ENCODE results near the gene LPCAT3. TPM values are rescaled to one million over a fixed set of nuclear protein-coding genes. Genes with fewer than 3 reads are reported as not detected.

The LPCAT3 gene
- total RNA-seq, 2 donors from 2014 or later, result 33.6 to 86.7 TPM

DNA sequence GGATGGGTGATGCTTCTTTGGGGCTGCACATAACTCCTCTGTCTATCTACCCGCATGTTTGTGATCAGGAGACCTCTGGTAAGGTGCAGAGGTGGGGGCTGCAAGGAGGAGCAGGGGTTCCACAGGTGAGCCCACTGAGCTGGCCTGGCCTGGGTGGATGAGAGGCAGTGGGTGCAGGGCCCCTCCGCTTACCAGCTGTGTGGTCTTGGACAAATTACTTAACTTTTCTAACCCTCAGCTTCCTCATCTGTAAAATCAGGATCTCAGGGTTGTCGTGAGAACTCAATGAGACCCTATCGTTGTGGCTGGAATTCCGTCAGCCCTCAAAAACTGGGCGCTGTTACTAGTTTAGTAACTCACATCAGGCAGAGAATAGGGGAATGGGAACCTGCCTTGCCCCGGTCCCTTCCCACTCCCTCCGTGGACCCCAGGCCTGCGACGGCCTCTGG is 59.6 kb downstream of the LPCAT3 start:
- H3K4me1 ChIP-seq (ENCODE audit: control insufficient read depth, insufficient read depth, low read length), result peaks cover 4% of the 10 kb centered on the region
- peaks cover 20% of the 10 kb centered on the region for H3K36me3 Mint-ChIP-seq (ENCODE audit: low read depth)
- WGBS, 2 experiments (ENCODE audit: insufficient coverage in 1 of 2, insufficient read length in 1 of 2), result 91 to 96% methylated on average over 5 to 10 of the region's 10 CpGs
- H3K9me3 Mint-ChIP-seq, result no peaks in the 10 kb centered on the region
- no peak overlapping the region for H3K27ac Mint-ChIP-seq
- H3K9me3 ChIP-seq (ENCODE audit: control insufficient read depth, low read length), result no peaks in the 10 kb centered on the region
- no peak overlapping the region for H3K27ac ChIP-seq (ENCODE audit: low read depth, low read length)
- peaks cover 22% of the 10 kb centered on the region for H3K4me1 Mint-ChIP-seq
- no peak overlapping the region for H3K4me3 Mint-ChIP-seq
- no peaks in the 10 kb centered on the region for H3K27me3 Mint-ChIP-seq (ENCODE audit: insufficient read depth)
- no peak for DNase-seq
- H3K4me3 ChIP-seq (ENCODE audit: low read length), result no peak overlapping the region
- H3K27me3 ChIP-seq (ENCODE audit: control insufficient read depth, insufficient read depth, low read length, poor library complexity, severe bottlenecking), result no peaks in the 10 kb centered on the region
- H3K9ac ChIP-seq (ENCODE audit: extremely low read depth, low read length, poor library complexity, severe bottlenecking), result no peak overlapping the region
- no peaks in the 10 kb centered on the region for H3K36me3 ChIP-seq (ENCODE audit: control insufficient read depth, insufficient read depth, low read length)
- TF ChIP-seq, protein P1, sequence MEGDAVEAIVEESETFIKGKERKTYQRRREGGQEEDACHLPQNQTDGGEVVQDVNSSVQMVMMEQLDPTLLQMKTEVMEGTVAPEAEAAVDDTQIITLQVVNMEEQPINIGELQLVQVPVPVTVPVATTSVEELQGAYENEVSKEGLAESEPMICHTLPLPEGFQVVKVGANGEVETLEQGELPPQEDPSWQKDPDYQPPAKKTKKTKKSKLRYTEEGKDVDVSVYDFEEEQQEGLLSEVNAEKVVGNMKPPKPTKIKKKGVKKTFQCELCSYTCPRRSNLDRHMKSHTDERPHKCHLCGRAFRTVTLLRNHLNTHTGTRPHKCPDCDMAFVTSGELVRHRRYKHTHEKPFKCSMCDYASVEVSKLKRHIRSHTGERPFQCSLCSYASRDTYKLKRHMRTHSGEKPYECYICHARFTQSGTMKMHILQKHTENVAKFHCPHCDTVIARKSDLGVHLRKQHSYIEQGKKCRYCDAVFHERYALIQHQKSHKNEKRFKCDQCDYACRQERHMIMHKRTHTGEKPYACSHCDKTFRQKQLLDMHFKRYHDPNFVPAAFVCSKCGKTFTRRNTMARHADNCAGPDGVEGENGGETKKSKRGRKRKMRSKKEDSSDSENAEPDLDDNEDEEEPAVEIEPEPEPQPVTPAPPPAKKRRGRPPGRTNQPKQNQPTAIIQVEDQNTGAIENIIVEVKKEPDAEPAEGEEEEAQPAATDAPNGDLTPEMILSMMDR (conservative IDR thresholded peaks at IDR 0.05), result no peak

DNA sequence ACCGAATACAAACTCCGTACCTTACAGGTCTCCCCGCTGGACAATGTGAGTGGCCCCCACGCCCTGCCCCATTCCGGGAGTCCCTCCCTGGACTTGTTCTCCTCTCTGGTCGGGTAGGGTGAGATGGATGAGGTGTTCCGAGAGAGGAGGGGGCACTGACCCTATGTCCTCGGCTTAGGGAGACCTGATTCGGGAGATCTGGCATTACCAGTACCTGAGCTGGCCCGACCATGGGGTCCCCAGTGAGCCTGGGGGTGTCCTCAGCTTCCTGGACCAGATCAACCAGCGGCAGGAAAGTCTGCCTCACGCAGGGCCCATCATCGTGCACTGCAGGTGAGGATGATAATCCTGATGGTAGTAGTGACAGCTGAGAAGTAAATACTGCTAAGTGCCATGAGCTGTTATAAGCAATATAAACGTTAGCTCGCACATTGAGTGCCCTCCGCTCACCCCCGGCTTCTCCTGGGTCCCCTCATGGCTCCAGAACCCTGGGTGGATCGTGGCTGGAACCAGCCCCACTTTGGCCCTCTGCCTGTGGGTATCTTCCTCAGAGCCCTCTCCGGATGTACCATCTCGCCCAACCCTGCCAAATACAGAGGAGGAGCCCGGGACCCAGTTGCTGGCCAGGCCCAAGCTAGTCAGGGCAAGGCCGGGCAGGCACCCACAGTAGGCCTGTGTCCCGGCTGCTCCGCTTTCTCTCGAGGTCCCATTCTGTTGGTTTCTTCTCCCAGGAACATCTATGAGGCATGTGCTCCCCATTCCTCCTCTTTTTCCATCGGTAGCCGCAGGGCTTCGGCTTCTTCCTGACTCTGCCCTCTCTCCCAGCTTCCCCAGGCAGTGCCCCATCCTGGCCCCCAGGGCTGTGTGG is 60.3 kb downstream of the LPCAT3 start:
- Histone ChIP-seq H3K27me3 (ENCODE audit: control insufficient read depth, insufficient read depth, low read length, poor library complexity, severe bottlenecking) (no peaks in the 10 kb centered on the region), H3K36me3 (ENCODE audit: control insufficient read depth, insufficient read depth, low read length) (no peaks in the 10 kb centered on the region), H3K4me1 (ENCODE audit: control insufficient read depth, insufficient read depth, low read length) (peaks cover 4% of the 10 kb centered on the region), H3K27ac (ENCODE audit: low read depth, low read length) (no peak overlapping the region), H3K9ac (ENCODE audit: extremely low read depth, low read length, poor library complexity, severe bottlenecking) (no peak overlapping the region), H3K9me3 (ENCODE audit: control insufficient read depth, low read length) (no peaks in the 10 kb centered on the region), H3K4me3 (ENCODE audit: low read length) (no peak overlapping the region)
- Mint-ChIP-seq H3K27ac (no peak overlapping the region), H3K9me3 (no peaks in the 10 kb centered on the region), H3K27me3 (ENCODE audit: insufficient read depth) (no peaks in the 10 kb centered on the region), H3K36me3 (ENCODE audit: low read depth) (peaks cover 20% of the 10 kb centered on the region), H3K4me3 (no peak overlapping the region), H3K4me1 (peaks cover 22% of the 10 kb centered on the region)
- no peak for DNase-seq
- whole genome bisulfite sequencing, 2 experiments (ENCODE audit: insufficient coverage in 1 of 2, insufficient read length in 1 of 2), result 88 to 90% methylated on average over 18 to 28 of the region's 28 CpGs
- TF ChIP-seq, protein P1 (conservative IDR thresholded peaks at IDR 0.05), result no peak

- no peak overlapping the region for H3K4me3 Mint-ChIP-seq
- H3K27ac Mint-ChIP-seq, result peak overlapping the region; percentile 5
- WGBS, 2 experiments (ENCODE audit: insufficient coverage in 1 of 2, insufficient read length in 1 of 2), result 93% methylated on average over 9 to 20 of the region's 20 CpGs
These were observed 61.0 kb downstream of the LPCAT3 start for GRCh38 chr12:6957151-6957701.

More at GRCh38 chr12:6957151-6957701, 61.0 kb downstream of the LPCAT3 start:
- TF ChIP-seq, protein P1 (conservative IDR thresholded peaks at IDR 0.05), result no peak
- Mint-ChIP-seq H3K4me1 (peaks cover 18% of the 10 kb centered on the region), H3K36me3 (ENCODE audit: low read depth) (peaks cover 26% of the 10 kb centered on the region), H3K27me3 (ENCODE audit: insufficient read depth) (no peaks in the 10 kb centered on the region), H3K9me3 (no peaks in the 10 kb centered on the region)
- H3K27ac ChIP-seq (ENCODE audit: low read depth, low read length), result no peak overlapping the region
- H3K36me3 ChIP-seq (ENCODE audit: control insufficient read depth, insufficient read depth, low read length), result no peaks in the 10 kb centered on the region
- H3K9me3 ChIP-seq (ENCODE audit: control insufficient read depth, low read length), result no peaks in the 10 kb centered on the region
- no peak overlapping the region for H3K9ac ChIP-seq (ENCODE audit: extremely low read depth, low read length, poor library complexity, severe bottlenecking)
- peaks cover under 1% of the 10 kb centered on the region for H3K4me1 ChIP-seq (ENCODE audit: control insufficient read depth, insufficient read depth, low read length)
- H3K4me3 ChIP-seq (ENCODE audit: low read length), result no peak overlapping the region
- no peak for DNase-seq
- H3K27me3 ChIP-seq (ENCODE audit: control insufficient read depth, insufficient read depth, low read length, poor library complexity, severe bottlenecking), result no peaks in the 10 kb centered on the region

All from endodermal cell (in vitro differentiated cells).